ENCODE results near the gene PLAU.

- TF ChIP-seq CTCF (IDR thresholded peaks at IDR 0.05) (no peak), POLR2A (IDR thresholded peaks at IDR 0.05) (no peak)
Measured at GRCh38 chr10:73864229-73864628, 46.7 kb upstream of the PLAU start.
